Bronchial smooth muscle cell (primary cell): ENCODE measurements around the gene PSMA1. TPM values are rescaled to one million over a fixed set of nuclear protein-coding genes. Genes with fewer than 3 reads are reported as not detected.

Experiments
- total RNA-seq: library from RNA; depleted of rRNA; stranded (reverse); fragments of >200 nt; gene quantifications from 2 replicates; pipeline ENCODE4 v1.2.1, GENCODE V29; 2014

PSMA1 gene
- total RNA-seq = 111 and 135 TPM in 2 replicates

DNA sequence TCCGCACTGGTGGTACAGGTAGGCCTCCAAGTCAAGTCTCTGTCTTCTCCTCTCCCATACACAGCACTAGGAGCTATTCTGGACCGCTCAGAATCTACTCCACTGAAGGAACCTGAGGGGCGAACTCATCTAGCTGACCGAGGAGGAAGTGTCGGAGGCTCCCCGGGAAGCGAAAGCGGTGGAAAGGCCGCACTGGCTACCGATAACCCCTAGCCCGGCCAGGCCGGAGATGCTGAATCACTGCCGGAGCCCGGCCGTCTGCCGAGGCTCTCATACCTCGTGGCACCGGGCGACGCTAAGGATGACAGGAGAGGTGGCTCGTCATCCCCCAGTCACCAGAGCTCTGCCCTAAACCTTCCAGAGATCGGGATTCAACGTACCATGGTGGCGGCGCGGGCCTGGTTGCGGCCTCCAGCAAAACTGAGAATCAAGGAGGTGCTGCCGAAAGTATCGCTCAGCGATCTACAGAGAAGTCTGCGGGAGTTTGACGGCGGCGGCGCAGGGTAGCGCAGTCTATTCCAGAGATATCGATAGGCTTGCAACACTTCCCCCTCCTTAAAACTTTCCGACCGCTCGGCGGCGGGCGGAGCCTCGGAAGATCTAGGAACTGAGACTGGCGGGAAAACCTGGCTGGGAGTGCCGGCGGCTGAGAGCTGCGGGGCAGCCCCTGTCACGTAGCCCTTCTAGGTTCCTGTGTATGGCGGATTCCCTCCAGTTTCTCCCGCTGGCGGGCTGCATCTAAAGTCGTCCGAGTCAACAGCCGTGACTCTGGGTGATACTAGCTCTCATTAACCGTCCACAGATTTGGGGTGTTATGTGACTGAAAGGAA lies at the start of gene PSMA1:
TSS of gene PSMA1 (minus strand) at position 470 of the 830 bp plus-strand sequence. CDS start at position 383, 87 bp downstream.

DNA sequence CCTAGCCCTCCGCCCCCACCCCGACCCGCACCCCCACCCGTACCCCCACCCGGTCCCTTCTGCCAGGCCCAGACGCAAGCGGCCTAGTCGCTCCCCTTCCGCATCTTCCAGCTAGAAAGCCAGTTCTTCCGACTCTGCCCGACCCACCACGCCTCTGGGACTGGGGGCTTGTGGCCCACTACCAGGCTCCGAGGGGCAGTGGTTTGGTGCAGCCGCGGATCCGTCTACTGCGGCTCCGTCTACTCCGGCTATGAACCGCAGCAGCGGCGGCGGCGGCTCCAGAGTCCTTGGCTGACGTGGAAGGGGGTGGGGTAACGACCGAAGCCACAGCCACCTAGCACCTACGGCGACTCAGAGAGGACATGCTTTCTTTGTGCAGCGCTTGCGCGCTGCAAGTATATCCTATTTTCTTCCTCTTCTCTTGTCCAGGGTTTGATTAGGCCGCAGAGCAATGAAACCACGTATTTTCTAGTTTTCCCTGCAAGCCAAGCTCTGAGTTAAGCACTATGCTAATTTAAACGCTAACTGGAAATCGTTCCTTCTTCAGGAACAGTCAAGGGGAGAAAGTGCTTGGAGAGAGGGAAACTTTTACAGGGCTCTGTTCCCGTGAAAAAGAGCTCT lies 20.5 kb downstream of the PSMA1 start, which contains the start of gene COPB1:
TSS of gene COPB1 (minus strand) at position 252 of the 621 bp plus-strand sequence. CDS start 883 bp downstream, outside the sequence.

Other genes with a start within 250 kb of the PSMA1 start
- gene RRAS2, start 161.2 kb downstream of the PSMA1 start, total RNA-seq = 31.5 and 55.6 TPM in 2 replicates
- 236 and 263 TPM in 2 replicates for gene COPB1, start 20.6 kb downstream of the PSMA1 start, total RNA-seq
- 2.5 and 4.6 TPM in 2 replicates for gene PDE3B, start 123.4 kb upstream of the PSMA1 start, total RNA-seq